ENCODE data around the gene BRMS1. TPM values are rescaled to one million over a fixed set of nuclear protein-coding genes. Genes with fewer than 3 reads are reported as not detected.
"Not testable (repeated sequence)": the region's sequence is repeated elsewhere in the genome, so short reads cannot be mapped to it uniquely, and the experiment has no call there.

Gene BRMS1
- 10 to 100 TPM; 30.3 to 34.9 (median 31.4) TPM for polyA plus RNA-seq (ENCODE audit: insufficient read length in 4 of 4)

GRCh38 chr11:66344550-66345315, at the start of gene BRMS1:
TSS of gene BRMS1 (minus strand) at chr11:66345104. CDS start at chr11:66342234, 2,870 bp downstream.
- DNase-seq (ENCODE audit: low read depth in 4 of 4, low spot score in 3 of 4): peak; percentile 92 to 97 (median 97)

GRCh38 chr11:66393954-66394353, 49.0 kb upstream of the BRMS1 start:
- no peak for DNase-seq (ENCODE audit: low read depth in 4 of 4, low spot score in 3 of 4)

GRCh38 chr11:66391322-66391721, 46.4 kb upstream of the BRMS1 start:
- DNase-seq (ENCODE audit: low read depth in 4 of 4, low spot score in 3 of 4): no peak

GRCh38 chr11:66388780-66389386, 44.0 kb upstream of the BRMS1 start:
- peak in 1 of 4 donors; percentile 50 for DNase-seq (ENCODE audit: low read depth in 4 of 4, low spot score in 3 of 4)

GRCh38 chr11:66386171-66387069, 41.5 kb upstream of the BRMS1 start:
- DNase-seq (ENCODE audit: low read depth in 4 of 4, low spot score in 3 of 4): peak; percentile 72 to 89 (median 84)

- DNase-seq (ENCODE audit: low read depth in 4 of 4, low spot score in 3 of 4): not testable (repeated sequence)
These were observed 39.4 kb upstream of the BRMS1 start for GRCh38 chr11:66384316-66384715.

GRCh38 chr11:66380264-66380663, 35.4 kb upstream of the BRMS1 start:
- not testable (repeated sequence) for DNase-seq (ENCODE audit: low read depth in 4 of 4, low spot score in 3 of 4)

- not testable (repeated sequence) for DNase-seq (ENCODE audit: low read depth in 4 of 4, low spot score in 3 of 4)
These were observed 28.9 kb upstream of the BRMS1 start for GRCh38 chr11:66373690-66374287.

GRCh38 chr11:66373265-66373664, 28.4 kb upstream of the BRMS1 start:
- no peak for DNase-seq (ENCODE audit: low read depth in 4 of 4, low spot score in 3 of 4)

- peak in 2 of 4 donors; percentile 65 to 75 for DNase-seq (ENCODE audit: low read depth in 4 of 4, low spot score in 3 of 4)
These were observed 26.9 kb upstream of the BRMS1 start, which contains the start of gene SLC29A2 for GRCh38 chr11:66371627-66372415. TSS of gene SLC29A2 (minus strand) at chr11:66371760. CDS start at chr11:66371591, 169 bp downstream.

GRCh38 chr11:66369073-66369894, 24.4 kb upstream of the BRMS1 start:
- DNase-seq (ENCODE audit: low read depth in 4 of 4, low spot score in 3 of 4): no peak

- DNase-seq (ENCODE audit: low read depth in 4 of 4, low spot score in 3 of 4): no peak
These were observed 23.6 kb upstream of the BRMS1 start for GRCh38 chr11:66368484-66368883.

- no peak for DNase-seq (ENCODE audit: low read depth in 4 of 4, low spot score in 3 of 4)
These were observed 22.8 kb upstream of the BRMS1 start for GRCh38 chr11:66367561-66368312.

GRCh38 chr11:66366844-66367477, 22.1 kb upstream of the BRMS1 start:
- no peak for DNase-seq (ENCODE audit: low read depth in 4 of 4, low spot score in 3 of 4)

GRCh38 chr11:66365711-66366619, 21.1 kb upstream of the BRMS1 start:
- no peak for DNase-seq (ENCODE audit: low read depth in 4 of 4, low spot score in 3 of 4)

GRCh38 chr11:66365166-66365565, 20.3 kb upstream of the BRMS1 start:
- DNase-seq (ENCODE audit: low read depth in 4 of 4, low spot score in 3 of 4): no peak

All from right renal pelvis (tissue), 4 donors.